Measurements from ENCODE around the gene PODNL1.

DNA sequence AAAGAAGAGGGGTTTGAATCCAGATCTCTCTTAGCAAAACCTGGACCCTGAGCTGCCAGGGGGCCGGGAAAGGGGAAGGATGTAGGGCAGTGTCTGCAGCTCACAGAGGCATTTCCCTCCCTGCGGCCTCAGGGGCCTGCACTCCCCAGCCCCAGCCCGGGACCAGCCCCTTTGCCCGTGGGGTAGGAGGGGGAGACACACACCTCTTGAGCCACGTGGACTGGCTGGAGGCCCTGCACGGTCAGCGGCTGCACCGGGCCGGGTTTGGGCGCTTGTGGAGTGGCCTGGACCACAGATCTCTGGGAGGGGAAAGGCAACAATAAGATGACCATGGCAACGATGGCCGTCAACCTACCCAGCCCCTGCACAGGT, 41.0 kb upstream of the PODNL1 start:
- TF ChIP-seq CTCF (IDR thresholded peaks at IDR 0.05; ENCODE audit: borderline replicate concordance, extremely low read depth, low read length, poor library complexity, severe bottlenecking) = no peak
- TF ChIP-seq EZH2 (IDR thresholded peaks at IDR 0.05; ENCODE audit: borderline replicate concordance, low read depth, low read length, severe bottlenecking) = no peak

All from DND-41 (cell line).